C1 segment of cervical spinal cord (tissue), 14 donors: ENCODE data around the gene EVI5.
A peak's percentile ranks its signal among the peaks of the same experiment; 100 is the strongest.
"Not testable (repeated sequence)": the region's sequence is repeated elsewhere in the genome, so short reads cannot be mapped to it uniquely, and the experiment has no call there.

ENCODE experiments used
- DNase-seq, 14 donors: peaks; one replicate each; lab custom pipeline; 2025; lab: John Stamatoyannopoulos, UW

EVI5 gene

GRCh38 chr1:92792340-92792782, 7.5 kb upstream of the EVI5 start:
- no peak for DNase-seq

- DNase-seq: no peak
Observed at GRCh38 chr1:92791487-92792066, 6.7 kb upstream of the EVI5 start.

- no peak for DNase-seq
Observed at GRCh38 chr1:92790867-92791266, 6.0 kb upstream of the EVI5 start.

- DNase-seq: no peak
Observed at GRCh38 chr1:92790081-92790480, 5.2 kb upstream of the EVI5 start.

GRCh38 chr1:92786111-92786901, 1.4 kb upstream of the EVI5 start:
- peak in 1 of 14 donors; percentile 3 for DNase-seq

- DNase-seq: peak in 8 of 14 donors; percentile 21 to 67 (median 32)
Observed at GRCh38 chr1:92784021-92784638, 778 bp downstream of the EVI5 start.

- not testable (repeated sequence) for DNase-seq
Observed at GRCh38 chr1:92783550-92783949, 1.4 kb downstream of the EVI5 start.

- no peak for DNase-seq
Observed at GRCh38 chr1:92778376-92778775, 6.5 kb downstream of the EVI5 start.

- no peak for DNase-seq
Observed at GRCh38 chr1:92774407-92774806, 10.5 kb downstream of the EVI5 start.

- DNase-seq: not testable (repeated sequence)
Observed at GRCh38 chr1:92773749-92774148, 11.2 kb downstream of the EVI5 start.

GRCh38 chr1:92769856-92770255, 15.1 kb downstream of the EVI5 start:
- no peak for DNase-seq

- DNase-seq: no peak
Observed at GRCh38 chr1:92768915-92769314, 16.0 kb downstream of the EVI5 start.

GRCh38 chr1:92768296-92768695, 16.6 kb downstream of the EVI5 start:
- no peak for DNase-seq

- DNase-seq: no peak
Observed at GRCh38 chr1:92764116-92764515, 20.8 kb downstream of the EVI5 start.

- no peak for DNase-seq
Observed at GRCh38 chr1:92762355-92762754, 22.6 kb downstream of the EVI5 start.

- DNase-seq: no peak
Observed at GRCh38 chr1:92759361-92759760, 25.5 kb downstream of the EVI5 start.

- DNase-seq: no peak
Observed at GRCh38 chr1:92756537-92756936, 28.4 kb downstream of the EVI5 start.

GRCh38 chr1:92755541-92756461, 29.1 kb downstream of the EVI5 start:
- DNase-seq: peak in 10 of 14 donors; percentile 4 to 56 (median 30)

GRCh38 chr1:92754719-92755050, 30.2 kb downstream of the EVI5 start:
- no peak for DNase-seq

GRCh38 chr1:92754000-92754718, 30.7 kb downstream of the EVI5 start:
- DNase-seq: no peak

- DNase-seq: no peak
Observed at GRCh38 chr1:92752719-92753118, 32.2 kb downstream of the EVI5 start.
